HepG2 (cell line): ENCODE data around the gene SIAH1. TPM values are rescaled to one million over a fixed set of nuclear protein-coding genes. Genes with fewer than 3 reads are reported as not detected.

Experiments used
- ARHGAP35 ChIP-seq: sonication (generic); formaldehyde crosslinking; IDR thresholded peaks from 2 replicates; pipeline ENCODE4 v1.9.0; 2022; ENCODE audit warnings: mild to moderate bottlenecking, inconsistent platforms, moderate library complexity, missing genetic modification reagents, borderline replicate concordance
- CEBPG ChIP-seq: IDR thresholded peaks from 2 replicates; pipeline ENCODE4 v1.6.1; 2016
- CREM ChIP-seq, 2 experiments: sonication (generic) in 1 of 2; formaldehyde crosslinking in 1 of 2; IDR thresholded peaks; 2 replicates each; pipeline versions ENCODE4 v1.4.0 to v1.6.1; 2016 to 2020; ENCODE audit warnings: antibody characterized with exemption in 1 of 2, mild to moderate bottlenecking in 1 of 2, missing genetic modification reagents in 1 of 2
- ETV6 ChIP-seq: sonication (generic); formaldehyde crosslinking; conservative IDR thresholded peaks from 2 replicates; pipeline ENCODE4 v1.4.0; 2020; ENCODE audit warnings: missing genetic modification reagents
- HINFP ChIP-seq: sonication (generic); formaldehyde crosslinking; IDR thresholded peaks from 2 replicates; pipeline ENCODE4 v1.4.0; 2020; ENCODE audit warnings: low read depth, mild to moderate bottlenecking, missing genetic modification reagents
- HNRNPL ChIP-seq: fragments of 200-400 bp; formaldehyde crosslinking; IDR thresholded peaks from 2 replicates; pipeline ENCODE4 v1.6.1; 2017; ENCODE audit warnings: mild to moderate bottlenecking, low read depth, low read length
- MEIS1 ChIP-seq: sonication (generic); formaldehyde crosslinking; IDR thresholded peaks from 2 replicates; pipeline ENCODE4 v1.9.0; 2021; ENCODE audit warnings: mild to moderate bottlenecking, missing genetic modification reagents, moderate library complexity, borderline replicate concordance
- NR2F6 ChIP-seq, 2 experiments: IDR thresholded peaks; 2 replicates each; pipeline ENCODE4 v1.6.1; 2016; ENCODE audit warnings: antibody characterized with exemption in 1 of 2, mild to moderate bottlenecking in 1 of 2
- SALL2 ChIP-seq: sonication (generic); formaldehyde crosslinking; IDR thresholded peaks from 2 replicates; pipeline ENCODE4 v1.8.1; 2023; ENCODE audit warnings: mild to moderate bottlenecking, missing genetic modification reagents, inconsistent platforms
- SIN3A ChIP-seq: IDR thresholded peaks from 2 replicates; pipeline ENCODE4 v1.6.1; 2011; ENCODE audit warnings: low read depth, mild to moderate bottlenecking, control low read depth, low read length, borderline replicate concordance
- SMAD1 ChIP-seq: sonication (generic); formaldehyde crosslinking; IDR thresholded peaks from 2 replicates; pipeline ENCODE4 v1.4.0; 2020; ENCODE audit warnings: missing genetic modification reagents, low read depth, mild to moderate bottlenecking, borderline replicate concordance
- TBX3 ChIP-seq: fragments of 450-650 bp; IDR thresholded peaks from 2 replicates; pipeline ENCODE4 v1.6.1; 2017; ENCODE audit warnings: antibody characterized with exemption, mild to moderate bottlenecking, inconsistent platforms, borderline replicate concordance
- ZFP37 ChIP-seq: sonication (generic); formaldehyde crosslinking; IDR thresholded peaks from 2 replicates; pipeline ENCODE4 v1.4.0; 2020; ENCODE audit warnings: missing genetic modification reagents, borderline replicate concordance
- ZNF343 ChIP-seq: sonication (generic); formaldehyde crosslinking; IDR thresholded peaks from 2 replicates; pipeline ENCODE4 v1.4.0; 2020; ENCODE audit warnings: mild to moderate bottlenecking, missing genetic modification reagents
- ZNF441 ChIP-seq: sonication (generic); formaldehyde crosslinking; IDR thresholded peaks from 2 replicates; pipeline ENCODE4 v1.7.0; 2021; ENCODE audit warnings: missing genetic modification reagents, borderline replicate concordance
- ZNF558 ChIP-seq: sonication (generic); formaldehyde crosslinking; IDR thresholded peaks from 2 replicates; pipeline ENCODE4 v1.9.0; 2022; ENCODE audit warnings: mild to moderate bottlenecking, missing genetic modification reagents, borderline replicate concordance
- ZNF563 ChIP-seq: sonication (generic); formaldehyde crosslinking; IDR thresholded peaks from 2 replicates; pipeline ENCODE4 v1.8.0; 2022; ENCODE audit warnings: mild to moderate bottlenecking, moderate library complexity, missing genetic modification reagents
- ZNF570 ChIP-seq: sonication (generic); formaldehyde crosslinking; IDR thresholded peaks from 2 replicates; pipeline ENCODE4 v1.4.0; 2020; ENCODE audit warnings: mild to moderate bottlenecking, missing genetic modification reagents, borderline replicate concordance
- ZSCAN12 ChIP-seq: sonication (generic); formaldehyde crosslinking; IDR thresholded peaks from 2 replicates; pipeline ENCODE4 v1.9.0; 2021; ENCODE audit warnings: mild to moderate bottlenecking, missing genetic modification reagents
- polyA plus RNA-seq, 8 experiments: library from polyadenylated mRNA; depleted of rRNA in 3 of 8; stranded (reverse) in 7 of 8; unstranded in 1 of 8; fragments of >200 nt; fragmentation: Illumina TruSeq in 4 of 8; extraction: Trizol in 4 of 8; gene quantifications; 2 replicates each; pipeline versions ENCODE4 v1.2.1 to v1.2.3, GENCODE V29; 2011 to 2016; ENCODE audit warnings: low read depth in 4 of 8, missing spikeins in 1 of 8, mixed read lengths in 1 of 8; ENCODE audit not compliant: insufficient read depth in 1 of 8
- total RNA-seq, 5 experiments: library from RNA; depleted of rRNA; stranded (reverse); fragments of >200 nt; fragmentation: Illumina TruSeq; extraction: Trizol; gene quantifications; 2 replicates each; pipeline ENCODE4 v1.2.3, GENCODE V29; 2016; ENCODE audit warnings: low read depth in 1 of 5
- TF ChIP-seq, protein P1 (sequence below): sonication (generic); formaldehyde crosslinking; conservative IDR thresholded peaks from 2 replicates; pipeline ENCODE4 v1.4.0; 2020; ENCODE audit warnings: mild to moderate bottlenecking, missing genetic modification reagents, moderate library complexity
- TF ChIP-seq, protein P2 (sequence below): sonication (generic); formaldehyde crosslinking; IDR thresholded peaks from 2 replicates; pipeline ENCODE4 v1.8.1; 2023; ENCODE audit warnings: mild to moderate bottlenecking, missing genetic modification reagents

Gene SIAH1
- total and polyA plus RNA-seq, 2 of the 13 experiments (the other 11 are each of a cell fraction or from before 2014, with no cell fraction given), result 16.0 to 28.6 TPM

DNA sequence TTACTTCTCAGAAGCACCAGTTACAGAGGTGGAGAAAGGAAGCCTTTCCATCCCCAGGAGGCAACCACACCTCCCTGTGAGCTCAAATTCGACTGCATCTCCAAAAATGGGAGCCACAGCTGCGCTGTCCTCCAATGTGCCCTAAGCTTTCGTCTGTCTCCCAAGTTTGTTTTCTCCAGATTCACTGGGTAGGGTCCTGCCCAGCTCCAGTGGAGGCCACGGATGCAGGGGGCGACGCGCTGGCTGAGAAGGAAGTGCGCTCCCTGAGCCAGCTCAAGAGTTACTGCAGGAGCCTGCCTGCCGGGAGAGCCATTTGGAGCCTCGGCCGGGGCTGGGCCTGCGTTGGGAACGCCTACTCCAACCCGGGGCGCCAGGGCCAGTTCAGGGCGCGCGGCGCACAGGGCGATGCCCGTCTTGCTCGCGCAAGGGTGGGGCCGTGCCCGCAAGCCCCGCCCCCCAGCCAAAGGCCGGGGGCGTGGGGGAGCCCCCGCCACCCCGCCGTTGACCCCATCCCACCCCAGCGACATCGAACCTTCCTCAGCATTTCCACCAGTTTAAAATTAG is 19.5 kb downstream of the SIAH1 start (continued):
- TF ChIP-seq, protein P1, sequence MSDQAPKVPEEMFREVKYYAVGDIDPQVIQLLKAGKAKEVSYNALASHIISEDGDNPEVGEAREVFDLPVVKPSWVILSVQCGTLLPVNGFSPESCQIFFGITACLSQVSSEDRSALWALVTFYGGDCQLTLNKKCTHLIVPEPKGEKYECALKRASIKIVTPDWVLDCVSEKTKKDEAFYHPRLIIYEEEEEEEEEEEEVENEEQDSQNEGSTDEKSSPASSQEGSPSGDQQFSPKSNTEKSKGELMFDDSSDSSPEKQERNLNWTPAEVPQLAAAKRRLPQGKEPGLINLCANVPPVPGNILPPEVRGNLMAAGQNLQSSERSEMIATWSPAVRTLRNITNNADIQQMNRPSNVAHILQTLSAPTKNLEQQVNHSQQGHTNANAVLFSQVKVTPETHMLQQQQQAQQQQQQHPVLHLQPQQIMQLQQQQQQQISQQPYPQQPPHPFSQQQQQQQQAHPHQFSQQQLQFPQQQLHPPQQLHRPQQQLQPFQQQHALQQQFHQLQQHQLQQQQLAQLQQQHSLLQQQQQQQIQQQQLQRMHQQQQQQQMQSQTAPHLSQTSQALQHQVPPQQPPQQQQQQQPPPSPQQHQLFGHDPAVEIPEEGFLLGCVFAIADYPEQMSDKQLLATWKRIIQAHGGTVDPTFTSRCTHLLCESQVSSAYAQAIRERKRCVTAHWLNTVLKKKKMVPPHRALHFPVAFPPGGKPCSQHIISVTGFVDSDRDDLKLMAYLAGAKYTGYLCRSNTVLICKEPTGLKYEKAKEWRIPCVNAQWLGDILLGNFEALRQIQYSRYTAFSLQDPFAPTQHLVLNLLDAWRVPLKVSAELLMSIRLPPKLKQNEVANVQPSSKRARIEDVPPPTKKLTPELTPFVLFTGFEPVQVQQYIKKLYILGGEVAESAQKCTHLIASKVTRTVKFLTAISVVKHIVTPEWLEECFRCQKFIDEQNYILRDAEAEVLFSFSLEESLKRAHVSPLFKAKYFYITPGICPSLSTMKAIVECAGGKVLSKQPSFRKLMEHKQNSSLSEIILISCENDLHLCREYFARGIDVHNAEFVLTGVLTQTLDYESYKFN (CRISPR knock-in tag), result peak; percentile 45
- 0 out of 2 replicates have a peak, but pooled peaks have one; percentile 67 for TF ChIP-seq SALL2
- peak; percentile 56; the same call in 1 of the 2 replicates for TF ChIP-seq SIN3A
- TF ChIP-seq ZNF558 (CRISPR knock-in tag), result peak; percentile 36; the same call in 1 of the 2 replicates
- no peak for TF ChIP-seq ZSCAN12 (CRISPR knock-in tag)
- no peak for TF ChIP-seq NR2F6 (IDR thresholded peaks at IDR 0.05)
- TF ChIP-seq NR2F6 (CRISPR knock-in tag; IDR thresholded peaks at IDR 0.05), result no peak
- 0 out of 2 replicates have a peak, but pooled peaks have one; percentile 50 for TF ChIP-seq ZNF343 (CRISPR knock-in tag)
- no peak for TF ChIP-seq TBX3
- peak; percentile 30; the same call in 1 of the 2 replicates for TF ChIP-seq ZNF441
- TF ChIP-seq ZNF563, result peak; percentile 37; the same call in 1 of the 2 replicates
- TF ChIP-seq HINFP (CRISPR knock-in tag), result no peak; the same call in 1 of the 2 replicates
- peak; percentile 93; the same call in 1 of the 2 replicates for TF ChIP-seq SMAD1 (CRISPR knock-in tag)
- 0 out of 2 replicates have a peak, but pooled peaks have one; percentile 46 for TF ChIP-seq ARHGAP35 (CRISPR knock-in tag)
- peak; percentile 91 for TF ChIP-seq ZFP37 (CRISPR knock-in tag)
- TF ChIP-seq ETV6, result peak; percentile 16; the same call in 1 of the 2 replicates
- peak; percentile 66; the same call in 1 of the 2 replicates for TF ChIP-seq HNRNPL
- TF ChIP-seq MEIS1 (CRISPR knock-in tag), result peak; percentile 76
- TF ChIP-seq, protein P2, sequence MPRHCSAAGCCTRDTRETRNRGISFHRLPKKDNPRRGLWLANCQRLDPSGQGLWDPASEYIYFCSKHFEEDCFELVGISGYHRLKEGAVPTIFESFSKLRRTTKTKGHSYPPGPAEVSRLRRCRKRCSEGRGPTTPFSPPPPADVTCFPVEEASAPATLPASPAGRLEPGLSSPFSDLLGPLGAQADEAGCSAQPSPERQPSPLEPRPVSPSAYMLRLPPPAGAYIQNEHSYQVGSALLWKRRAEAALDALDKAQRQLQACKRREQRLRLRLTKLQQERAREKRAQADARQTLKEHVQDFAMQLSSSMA, result 0 out of 2 replicates have a peak, but pooled peaks have one; percentile 77
- peak; percentile 28; the same call in 1 of the 2 replicates for TF ChIP-seq CEBPG (CRISPR knock-in tag)
- TF ChIP-seq ZNF570 (CRISPR knock-in tag), result no peak
- no peak for TF ChIP-seq CREM (IDR thresholded peaks at IDR 0.05)
- no peak for TF ChIP-seq CREM (CRISPR knock-in tag; IDR thresholded peaks at IDR 0.05)
